DMS53 treated with DMSO at 0.1 percent for 48 hours (cell line): Measurements from ENCODE around the gene MBNL3.

Experiments used
- DNase-seq: peaks from one replicate; lab custom pipeline; 2025; ENCODE audit not compliant: unreplicated experiment; lab: John Stamatoyannopoulos, UW

Gene MBNL3

GRCh38 chrX:132425744-132426318 is 63.0 kb downstream of the MBNL3 start:
- peak; percentile 19 for DNase-seq

DNA sequence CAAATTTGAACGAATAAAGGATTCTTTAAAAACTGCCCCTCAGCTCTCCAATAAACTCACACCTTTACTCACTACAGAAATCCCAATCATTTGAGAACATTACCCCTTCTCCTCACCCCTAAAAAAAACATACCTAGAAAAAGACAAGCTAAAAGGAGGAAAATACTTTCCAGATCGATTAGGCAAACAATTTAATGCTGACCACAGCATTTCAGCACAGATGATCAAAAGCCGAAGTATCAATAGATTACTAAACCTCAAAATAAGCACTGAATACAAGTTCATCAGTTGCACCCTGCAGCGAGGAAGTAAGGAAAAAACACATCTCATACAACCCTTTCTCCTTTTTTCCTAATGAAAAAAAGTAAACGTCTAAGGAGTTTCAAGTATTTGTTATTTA is 65.5 kb downstream of the MBNL3 start:
- no peak for DNase-seq

DNA sequence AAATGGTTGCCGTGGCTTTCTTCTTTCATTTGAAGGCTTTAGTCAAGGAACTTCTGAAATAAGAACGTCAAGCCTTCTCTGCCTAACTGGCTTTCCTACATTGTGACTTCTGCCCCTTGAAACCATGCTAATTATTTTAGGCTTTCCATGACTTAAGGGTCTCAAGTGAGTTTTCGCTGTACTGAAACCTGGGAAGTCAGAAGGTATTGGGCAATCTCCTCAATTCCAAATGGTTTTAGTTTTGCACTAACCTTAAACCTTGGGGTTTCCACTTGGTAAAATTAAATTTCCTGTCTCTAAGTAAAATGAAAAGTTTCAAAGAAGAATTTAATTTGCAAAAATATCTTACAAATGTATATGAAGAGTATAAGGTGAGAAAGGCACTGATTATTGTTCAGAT is 73.8 kb downstream of the MBNL3 start:
- no peak for DNase-seq

- DNase-seq: no peak
Observed at GRCh38 chrX:132414404-132414803, 74.4 kb downstream of the MBNL3 start.

GRCh38 chrX:132413459-132413858 is 75.4 kb downstream of the MBNL3 start:
- no peak for DNase-seq

DNA sequence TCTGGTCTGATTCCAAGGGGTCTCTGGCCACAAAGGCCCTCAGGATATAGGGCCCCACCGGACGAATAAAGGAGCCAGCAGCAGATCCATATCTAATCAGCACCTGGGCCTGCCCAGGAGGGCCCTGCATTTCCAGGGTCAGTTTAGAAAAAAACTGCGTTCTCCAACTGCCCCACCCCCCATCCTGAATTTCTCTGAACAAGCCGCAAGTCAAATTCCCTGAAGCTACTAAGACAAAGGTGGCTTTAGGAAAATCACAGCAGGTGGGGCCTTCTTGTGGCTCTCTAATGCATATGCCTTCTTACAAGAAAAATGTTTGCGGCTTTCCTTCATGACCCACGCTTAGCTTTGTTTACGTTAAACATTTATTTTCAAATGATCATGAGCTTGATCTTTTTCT is 76.6 kb downstream of the MBNL3 start:
- no peak for DNase-seq

GRCh38 chrX:132411310-132411977 is 77.4 kb downstream of the MBNL3 start:
- no peak for DNase-seq

DNA sequence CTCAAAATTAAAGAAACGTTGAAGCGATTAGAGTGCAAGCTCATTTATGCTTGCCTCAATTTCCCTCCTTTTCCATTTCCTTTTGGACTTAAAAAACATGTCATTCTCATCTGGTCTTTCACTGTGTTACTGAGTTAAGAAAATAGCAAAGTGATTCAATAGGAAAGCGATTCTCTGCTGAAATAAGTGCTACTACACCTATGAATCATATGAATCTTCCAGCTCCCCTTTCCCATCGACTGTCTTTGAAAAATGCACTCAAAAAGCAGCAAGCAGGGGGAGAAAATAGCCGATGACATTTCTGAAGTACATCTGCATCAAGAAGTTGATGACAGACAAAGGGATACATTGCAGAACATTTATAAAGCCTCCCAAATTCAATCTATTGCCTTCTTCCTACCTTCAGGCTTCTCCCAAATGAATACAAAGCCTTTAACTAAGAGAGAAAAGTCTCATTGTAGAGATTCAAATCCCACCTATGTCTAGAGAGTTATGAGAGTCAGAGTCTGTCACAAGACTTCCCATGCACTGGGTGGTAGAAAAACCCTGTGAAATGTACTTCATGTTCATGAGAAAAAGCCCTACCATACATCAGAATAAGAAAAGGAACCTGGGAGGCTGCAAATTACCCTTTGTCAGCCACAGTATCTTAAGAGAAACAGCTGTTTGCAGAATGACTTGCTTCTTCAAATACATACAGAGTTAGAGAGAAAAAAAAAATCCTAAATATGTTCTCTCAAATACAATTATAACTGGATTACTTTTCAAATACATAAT is 78.9 kb downstream of the MBNL3 start:
- DNase-seq: no peak

DNA sequence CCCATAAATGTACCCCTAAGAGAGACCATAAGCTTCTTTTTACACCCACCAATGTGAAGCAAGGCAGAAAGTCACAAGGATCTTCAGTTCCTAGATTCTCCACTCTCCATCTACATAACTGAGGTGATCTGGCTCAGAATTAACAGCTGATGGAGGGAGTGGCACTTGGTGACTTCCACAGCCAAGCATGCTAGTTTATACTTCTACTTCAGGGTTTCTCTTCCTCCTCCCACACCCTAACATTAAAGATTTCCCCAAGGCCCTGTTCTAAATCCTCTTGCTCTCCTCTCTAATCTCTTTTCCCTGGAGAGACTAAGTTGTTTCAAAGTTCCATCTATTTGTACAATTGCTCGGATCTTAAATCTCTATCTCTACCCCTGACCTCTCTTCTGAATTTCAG is 81.1 kb downstream of the MBNL3 start:
- no peak for DNase-seq

GRCh38 chrX:132406106-132406505 is 82.7 kb downstream of the MBNL3 start:
- no peak for DNase-seq

- no peak for DNase-seq
Observed at GRCh38 chrX:132404266-132404665, 84.6 kb downstream of the MBNL3 start.

DNA sequence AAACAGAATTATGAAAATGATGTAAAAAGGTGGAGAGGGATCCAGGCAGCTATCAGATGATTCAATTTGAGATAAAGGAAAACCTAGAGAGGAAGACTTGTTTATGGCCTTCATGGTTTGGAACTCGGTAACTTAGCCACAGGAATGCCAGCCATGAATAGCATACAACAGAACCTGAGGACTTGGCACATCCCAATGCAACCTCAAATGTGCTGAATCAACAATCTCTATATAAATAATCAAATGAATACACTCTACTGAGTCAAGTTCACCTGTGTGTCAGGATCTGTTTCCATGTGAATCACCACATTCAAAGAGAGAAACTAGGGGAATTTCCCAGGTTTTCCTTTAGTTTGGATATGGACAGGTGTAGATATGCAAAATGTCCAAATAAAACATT is 86.9 kb downstream of the MBNL3 start:
- no peak for DNase-seq

DNA sequence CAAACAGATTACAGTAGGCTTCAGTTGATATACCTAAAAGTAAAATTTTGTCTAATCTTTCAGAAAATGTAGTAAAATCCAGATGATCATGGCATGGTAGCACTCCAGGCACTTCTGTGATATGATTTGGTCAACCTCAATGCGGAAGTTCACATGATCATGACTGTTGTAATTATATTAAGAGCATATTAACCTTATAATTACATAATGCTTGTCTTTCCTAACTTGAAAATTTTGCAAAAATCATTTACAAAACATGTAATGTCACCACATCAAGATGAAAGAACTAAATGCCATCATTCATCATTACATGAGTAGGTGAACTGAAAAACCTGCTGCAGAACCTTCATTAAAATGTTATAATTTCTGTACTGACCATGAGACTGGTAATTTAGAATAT is 88.1 kb downstream of the MBNL3 start:
- DNase-seq: no peak

GRCh38 chrX:132395645-132396044 is 93.2 kb downstream of the MBNL3 start:
- DNase-seq: no peak

- no peak for DNase-seq
Observed at GRCh38 chrX:132395026-132395425, 93.8 kb downstream of the MBNL3 start.

- DNase-seq: no peak
Observed at GRCh38 chrX:132394591-132394990, 94.2 kb downstream of the MBNL3 start.

GRCh38 chrX:132393992-132394391 is 94.8 kb downstream of the MBNL3 start:
- no peak for DNase-seq

DNA sequence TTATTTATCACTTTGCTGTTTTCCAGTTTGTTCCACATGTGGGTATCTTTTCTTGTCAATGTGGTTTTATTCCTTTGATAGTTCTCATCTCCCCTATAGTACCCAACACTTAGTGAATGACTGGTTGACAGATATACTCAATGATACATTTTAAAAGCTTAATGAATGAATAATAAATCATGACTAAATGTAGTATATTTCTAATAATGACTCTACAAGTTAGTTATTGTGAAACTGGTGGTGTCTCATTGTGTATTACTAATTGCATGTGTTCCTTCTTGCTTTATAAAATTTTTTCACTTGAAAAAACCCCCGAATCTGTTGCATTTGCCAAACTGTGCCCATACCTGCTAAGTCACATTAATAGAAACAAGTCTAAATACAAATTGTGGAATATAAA is 95.4 kb downstream of the MBNL3 start:
- DNase-seq: no peak

DNA sequence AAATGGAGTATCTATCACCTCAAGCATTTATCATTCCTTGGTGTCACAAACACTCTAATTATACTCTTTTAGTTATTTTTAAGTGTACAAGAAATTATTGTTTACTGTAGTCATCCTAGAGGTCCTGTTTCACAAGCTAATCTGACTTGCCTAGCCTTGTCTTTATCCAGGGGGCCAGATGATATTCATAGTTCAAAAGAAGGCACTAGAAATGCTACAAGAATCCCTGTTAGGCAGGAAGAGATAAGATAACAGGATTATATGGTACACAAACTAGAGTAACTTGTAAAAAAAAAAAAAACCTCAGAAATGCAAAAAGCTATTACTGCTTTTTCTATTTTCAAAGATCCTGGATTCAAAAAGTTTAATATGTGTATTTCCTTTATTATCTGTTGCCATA is 95.8 kb downstream of the MBNL3 start:
- no peak for DNase-seq

GRCh38 chrX:132390792-132391191 is 98.0 kb downstream of the MBNL3 start:
- no peak for DNase-seq

DNA sequence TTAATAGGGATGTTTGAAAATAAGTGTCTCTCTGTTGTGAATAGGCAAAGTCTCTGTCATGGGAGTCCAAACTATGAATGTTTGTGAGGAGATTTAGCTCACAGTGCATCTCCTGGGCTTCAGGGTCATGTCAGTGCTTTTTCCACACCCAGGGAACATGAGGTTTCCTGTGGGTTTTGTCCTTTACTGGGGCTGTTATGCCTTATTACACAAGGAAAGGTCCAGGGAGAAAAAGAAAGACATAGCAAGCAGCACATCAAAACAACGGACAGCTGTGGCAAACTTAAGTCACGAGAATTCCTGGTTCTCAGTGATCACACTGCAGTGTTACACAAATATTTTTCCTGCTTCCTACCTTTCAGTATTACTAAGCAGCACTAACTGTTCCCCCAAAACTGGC is 99.4 kb downstream of the MBNL3 start:
- no peak for DNase-seq

DNA sequence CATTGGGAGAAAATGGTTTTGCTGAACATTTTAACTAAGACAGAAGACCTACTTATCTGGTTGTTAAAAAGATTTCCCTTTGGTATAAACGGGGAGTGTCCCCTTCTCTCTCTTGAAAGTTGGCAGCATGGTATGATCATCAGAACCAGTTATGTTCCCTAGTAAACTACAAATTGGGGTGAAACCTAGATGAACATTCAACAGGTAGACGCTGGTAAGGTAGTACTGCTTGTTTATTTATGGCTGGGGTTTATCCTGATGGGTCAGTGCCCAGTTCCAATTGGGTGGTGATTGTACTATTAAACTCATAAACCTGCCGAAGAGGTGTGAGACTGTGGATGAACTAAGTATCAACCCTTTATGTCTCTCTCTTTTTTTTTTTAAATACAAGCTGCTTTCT is 100.5 kb downstream of the MBNL3 start:
- DNase-seq: no peak
